ENCODE results near the gene C1orf226.

GRCh38 chr1:162416909-162417308, 35.4 kb downstream of the C1orf226 start:
- TF ChIP-seq, protein P1, sequence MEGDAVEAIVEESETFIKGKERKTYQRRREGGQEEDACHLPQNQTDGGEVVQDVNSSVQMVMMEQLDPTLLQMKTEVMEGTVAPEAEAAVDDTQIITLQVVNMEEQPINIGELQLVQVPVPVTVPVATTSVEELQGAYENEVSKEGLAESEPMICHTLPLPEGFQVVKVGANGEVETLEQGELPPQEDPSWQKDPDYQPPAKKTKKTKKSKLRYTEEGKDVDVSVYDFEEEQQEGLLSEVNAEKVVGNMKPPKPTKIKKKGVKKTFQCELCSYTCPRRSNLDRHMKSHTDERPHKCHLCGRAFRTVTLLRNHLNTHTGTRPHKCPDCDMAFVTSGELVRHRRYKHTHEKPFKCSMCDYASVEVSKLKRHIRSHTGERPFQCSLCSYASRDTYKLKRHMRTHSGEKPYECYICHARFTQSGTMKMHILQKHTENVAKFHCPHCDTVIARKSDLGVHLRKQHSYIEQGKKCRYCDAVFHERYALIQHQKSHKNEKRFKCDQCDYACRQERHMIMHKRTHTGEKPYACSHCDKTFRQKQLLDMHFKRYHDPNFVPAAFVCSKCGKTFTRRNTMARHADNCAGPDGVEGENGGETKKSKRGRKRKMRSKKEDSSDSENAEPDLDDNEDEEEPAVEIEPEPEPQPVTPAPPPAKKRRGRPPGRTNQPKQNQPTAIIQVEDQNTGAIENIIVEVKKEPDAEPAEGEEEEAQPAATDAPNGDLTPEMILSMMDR (conservative IDR thresholded peaks at IDR 0.05; ENCODE audit: low read depth, low read length): no peak
- TF ChIP-seq EZH2 (IDR thresholded peaks at IDR 0.05; ENCODE audit: low read length, unreplicated experiment): no peak
- no peak for TF ChIP-seq EZH2phosphoT487 (IDR thresholded peaks at IDR 0.05; ENCODE audit: borderline replicate concordance, low read length)

Data from PC-3 (cell line).